PC-3 (cell line): ENCODE results near the gene DDX47.

Experiments used
- CTCF ChIP-seq: fragments of 300-600 bp; sonication (generic); conservative IDR thresholded peaks from 2 replicates; pipeline ENCODE4 v1.5.1; 2017; ENCODE audit warnings: antibody characterized with exemption, low read depth, mild to moderate bottlenecking, low read length
- EZH2 ChIP-seq: fragments of 300-600 bp; sonication (generic); IDR thresholded peaks from one replicate; pipeline ENCODE4 v1.6.1; 2017; ENCODE audit warnings: antibody characterized with exemption, mild to moderate bottlenecking, low read length; ENCODE audit not compliant: unreplicated experiment

DNA sequence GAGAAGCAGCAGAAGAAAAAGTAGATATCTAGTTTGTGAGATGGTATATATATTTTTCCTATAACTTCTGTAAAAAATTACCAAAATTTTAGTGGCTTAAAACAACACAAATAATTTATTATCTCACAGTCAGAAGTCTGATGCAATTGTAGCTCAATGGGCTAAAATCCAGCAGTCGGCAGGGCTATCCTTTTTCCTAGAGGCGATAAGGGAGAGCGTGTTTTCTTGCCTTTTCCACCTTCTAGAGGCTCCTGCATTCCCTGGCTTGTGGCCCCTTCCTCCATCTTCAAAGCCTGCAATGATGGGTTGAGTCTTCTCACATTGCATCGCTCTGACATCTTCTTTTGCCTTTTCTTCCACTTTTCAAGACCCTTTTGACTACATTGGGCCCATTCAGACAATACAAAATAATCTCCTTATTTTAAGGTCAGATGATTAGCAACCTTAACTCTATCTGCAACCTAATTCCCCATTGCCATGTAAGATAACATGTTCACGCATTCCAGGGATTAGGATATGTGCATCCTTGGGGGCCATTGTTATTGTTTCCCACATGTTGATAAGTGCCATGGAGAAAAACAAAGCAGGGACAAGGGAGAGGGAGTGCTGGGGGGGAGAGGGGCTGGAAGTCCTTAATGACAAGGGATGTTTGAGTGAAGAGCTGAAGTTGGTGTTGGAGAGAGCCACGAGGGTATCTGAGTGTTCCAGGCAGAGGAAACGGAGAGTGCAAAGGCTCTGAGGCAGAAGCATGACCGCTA, 13.8 kb upstream of the DDX47 start:
- TF ChIP-seq EZH2 (no peak), CTCF (no peak)
